ENCODE measurements around the gene NSD2.
A peak's percentile ranks its signal among the peaks of the same experiment; 100 is the strongest.
"Not testable (repeated sequence)": the region's sequence is repeated elsewhere in the genome, so short reads cannot be mapped to it uniquely, and the experiment has no call there.

Gene NSD2

GRCh38 chr4:1910643-1911042 is 39.5 kb downstream of the NSD2 start:
- H3K27me3 ChIP-seq (ENCODE audit: insufficient read depth, poor library complexity, severe bottlenecking) = no peaks in the 10 kb centered on the region
- no peak overlapping the region for H3K27ac ChIP-seq (replicated peaks)
- DNase-seq (ENCODE audit: low read depth in 1 of 2, low spot score in 1 of 2) = peak in 1 of 2 experiments; percentile 51
- TF ChIP-seq SPI1 (IDR thresholded peaks at IDR 0.05; ENCODE audit: borderline replicate concordance, low read depth) = no peak
- no peak for TF ChIP-seq REST (IDR thresholded peaks at IDR 0.05; ENCODE audit: insufficient replicate concordance, low read depth)
- peak; percentile 60 for TF ChIP-seq CTCF (IDR thresholded peaks at IDR 0.05; ENCODE audit: insufficient read depth, low read length)
- TF ChIP-seq GABPA (IDR thresholded peaks at IDR 0.05; ENCODE audit: low read depth) = no peak
- TF ChIP-seq POLR2AphosphoS5 (IDR thresholded peaks at IDR 0.05; ENCODE audit: low read depth) = no peak
- no peak overlapping the region for H3K4me3 ChIP-seq (replicated peaks; ENCODE audit: insufficient read depth, low read length)

- not testable (repeated sequence) for DNase-seq (ENCODE audit: low read depth in 1 of 2, low spot score in 1 of 2); H3K27ac ChIP-seq (replicated peaks); H3K27me3 ChIP-seq (ENCODE audit: insufficient read depth, poor library complexity, severe bottlenecking); H3K4me3 ChIP-seq (replicated peaks; ENCODE audit: insufficient read depth, low read length)
Measured at GRCh38 chr4:1911316-1911715, 40.1 kb downstream of the NSD2 start.

GRCh38 chr4:1922821-1923220 is 51.6 kb downstream of the NSD2 start:
- DNase-seq (ENCODE audit: low read depth in 1 of 2, low spot score in 1 of 2) = no peak
- Histone ChIP-seq H3K27me3 (ENCODE audit: insufficient read depth, poor library complexity, severe bottlenecking) (no peaks in the 10 kb centered on the region), H3K27ac (replicated peaks) (no peak overlapping the region), H3K4me3 (replicated peaks; ENCODE audit: insufficient read depth, low read length) (no peak overlapping the region)
- TF ChIP-seq SPI1 (IDR thresholded peaks at IDR 0.05; ENCODE audit: borderline replicate concordance, low read depth) (no peak), GABPA (IDR thresholded peaks at IDR 0.05; ENCODE audit: low read depth) (no peak), POLR2AphosphoS5 (IDR thresholded peaks at IDR 0.05; ENCODE audit: low read depth) (no peak), CTCF (IDR thresholded peaks at IDR 0.05; ENCODE audit: insufficient read depth, low read length) (no peak), REST (IDR thresholded peaks at IDR 0.05; ENCODE audit: insufficient replicate concordance, low read depth) (no peak)

- no peak for TF ChIP-seq REST (IDR thresholded peaks at IDR 0.05; ENCODE audit: insufficient replicate concordance, low read depth)
- TF ChIP-seq POLR2AphosphoS5 (IDR thresholded peaks at IDR 0.05; ENCODE audit: low read depth) = no peak
- TF ChIP-seq SPI1 (IDR thresholded peaks at IDR 0.05; ENCODE audit: borderline replicate concordance, low read depth) = no peak
- no peak for TF ChIP-seq GABPA (IDR thresholded peaks at IDR 0.05; ENCODE audit: low read depth)
- no peak for TF ChIP-seq CTCF (IDR thresholded peaks at IDR 0.05; ENCODE audit: insufficient read depth, low read length)
- Histone ChIP-seq H3K27me3 (ENCODE audit: insufficient read depth, poor library complexity, severe bottlenecking) (no peaks in the 10 kb centered on the region), H3K27ac (replicated peaks) (peak overlapping the region; percentile 65), H3K4me3 (replicated peaks; ENCODE audit: insufficient read depth, low read length) (no peak overlapping the region)
- no peak for DNase-seq (ENCODE audit: low read depth in 1 of 2, low spot score in 1 of 2)
Measured at GRCh38 chr4:1927675-1928074, 56.5 kb downstream of the NSD2 start.
